DMS79 treated with DMSO at 0.1 percent for 48 hours (cell line): ENCODE measurements around the gene MYRF.

Experiments used
- DNase-seq: peaks from one replicate; lab custom pipeline; 2025; lab: John Stamatoyannopoulos, UW

The MYRF gene

DNA sequence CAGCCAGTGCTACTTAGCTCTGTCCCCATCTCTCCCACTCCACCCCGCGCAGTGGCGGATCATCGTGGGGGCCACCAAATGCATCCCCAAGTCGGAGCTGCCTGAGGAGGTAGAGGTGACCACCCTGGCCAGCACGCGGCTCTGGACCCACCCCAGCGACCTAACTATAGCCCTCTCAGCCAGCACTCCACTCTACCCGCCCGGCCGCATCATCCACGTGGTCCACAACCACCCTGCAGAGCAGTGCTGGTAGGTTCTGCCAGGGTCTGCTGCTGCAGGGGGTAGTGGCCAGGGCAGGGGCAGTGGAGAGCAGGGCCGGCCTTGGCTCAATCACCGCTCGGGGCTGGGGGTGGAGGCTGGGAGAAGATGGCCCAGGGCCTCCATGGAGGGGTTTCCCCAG lies 13.0 kb upstream of the MYRF start:
- DNase-seq: no peak

DNA sequence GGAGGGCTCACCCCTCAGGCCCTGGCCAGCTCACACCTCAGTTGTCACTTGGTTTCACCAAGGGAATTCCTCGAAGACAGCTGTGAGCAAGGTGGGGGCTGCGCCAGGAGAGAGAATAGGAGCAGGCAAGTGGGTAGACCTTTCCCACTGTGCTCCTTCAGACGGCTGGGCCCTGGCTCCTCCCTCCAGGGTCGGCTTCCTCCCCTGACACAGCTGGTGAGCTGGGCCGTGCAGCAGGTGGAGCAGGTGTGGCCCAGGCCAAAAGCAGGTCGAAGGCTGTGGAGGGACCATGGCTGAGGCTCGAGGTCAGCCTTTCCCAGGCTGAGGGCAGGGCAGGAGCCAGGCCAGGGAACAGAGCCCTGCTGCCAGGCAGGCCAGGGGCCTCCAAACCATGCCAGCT lies 12.5 kb upstream of the MYRF start:
- DNase-seq: no peak

GRCh38 chr11:61742391-61742790 lies 10.0 kb upstream of the MYRF start:
- DNase-seq: no peak

DNA sequence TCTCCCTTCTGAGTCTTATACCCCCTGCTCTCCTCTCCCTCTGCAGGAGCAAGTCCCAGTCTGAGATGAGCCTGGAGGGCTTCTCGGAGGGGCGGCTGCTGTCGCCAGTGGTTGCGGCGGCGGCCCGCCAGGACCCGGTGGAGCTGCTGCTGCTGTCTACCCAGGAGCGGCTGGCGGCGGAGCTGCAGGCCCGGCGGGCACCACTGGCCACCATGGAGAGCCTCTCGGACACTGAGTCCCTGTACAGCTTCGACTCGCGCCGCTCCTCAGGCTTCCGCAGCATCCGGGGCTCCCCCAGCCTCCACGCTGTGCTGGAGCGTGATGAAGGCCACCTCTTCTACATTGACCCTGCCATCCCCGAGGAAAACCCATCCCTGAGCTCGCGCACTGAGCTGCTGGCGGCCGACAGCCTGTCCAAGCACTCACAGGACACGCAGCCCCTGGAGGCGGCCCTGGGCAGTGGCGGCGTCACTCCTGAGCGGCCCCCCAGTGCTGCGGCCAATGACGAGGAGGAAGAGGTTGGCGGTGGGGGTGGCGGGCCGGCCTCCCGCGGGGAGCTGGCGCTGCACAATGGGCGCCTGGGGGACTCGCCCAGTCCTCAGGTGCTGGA lies 8.8 kb upstream of the MYRF start:
- DNase-seq: no peak

- no peak for DNase-seq
Measured at GRCh38 chr11:61744181-61744580, 8.3 kb upstream of the MYRF start.

DNA sequence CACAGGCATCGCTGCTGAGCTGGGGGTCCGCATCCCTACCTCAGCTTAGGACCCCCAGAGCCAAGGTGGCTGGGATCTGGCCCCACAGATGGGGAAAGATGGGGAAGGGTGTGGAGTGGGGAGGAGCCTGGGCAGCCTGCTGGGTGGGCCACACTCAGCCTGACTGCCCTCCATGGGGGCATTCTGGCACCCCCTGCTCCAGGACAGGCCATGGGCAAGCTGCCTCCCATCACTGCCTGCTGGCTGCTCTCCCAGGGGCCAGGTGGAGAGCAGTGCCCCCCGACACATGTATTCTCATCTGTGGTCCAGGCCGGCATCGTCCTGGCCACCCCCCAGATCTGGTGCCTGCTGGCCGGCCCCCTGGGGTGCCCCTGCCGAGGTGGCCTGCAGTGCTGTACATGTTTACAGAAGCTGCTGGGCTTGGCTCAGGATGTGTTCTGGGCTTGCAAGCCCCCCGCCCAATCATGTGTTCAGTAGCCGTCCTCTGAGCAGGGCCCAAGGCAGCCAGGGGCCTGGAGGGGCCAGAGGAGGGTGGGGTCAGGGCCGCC lies 7.8 kb upstream of the MYRF start:
- DNase-seq: no peak

DNA sequence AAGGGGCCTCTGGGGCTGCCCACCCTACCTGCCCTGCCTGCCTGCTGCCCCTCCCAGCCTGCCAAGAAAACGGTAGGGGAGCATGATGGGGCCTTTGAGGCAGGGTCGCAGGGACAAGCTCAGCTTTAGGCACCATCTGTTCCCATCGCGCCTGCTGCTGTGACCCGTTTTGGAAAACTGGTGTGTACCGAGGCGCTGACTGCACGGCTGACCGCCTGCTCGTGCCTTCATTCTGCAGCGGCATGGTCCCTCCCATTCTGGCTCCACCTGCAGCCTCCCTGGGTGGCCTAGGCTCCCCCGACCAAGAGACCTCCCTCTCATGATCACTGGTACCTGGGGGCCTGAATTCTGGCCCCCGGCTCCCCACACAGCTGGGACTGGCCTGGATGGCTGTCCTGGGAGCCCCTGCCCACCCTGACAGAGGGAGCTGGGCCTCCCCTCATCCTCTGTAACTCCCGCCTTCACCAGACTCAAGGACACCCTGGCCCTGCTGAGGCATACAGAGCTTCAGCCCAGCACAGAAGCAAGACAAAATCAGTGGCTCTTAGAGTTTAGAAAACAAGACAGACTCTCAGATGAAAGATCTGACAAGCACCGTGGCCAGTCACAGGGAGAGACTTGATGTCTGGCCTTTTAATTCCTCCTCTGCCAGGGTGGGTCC lies 6.5 kb upstream of the MYRF start:
- DNase-seq: no peak

- DNase-seq: no peak
Measured at GRCh38 chr11:61746442-61747191, 5.8 kb upstream of the MYRF start.

DNA sequence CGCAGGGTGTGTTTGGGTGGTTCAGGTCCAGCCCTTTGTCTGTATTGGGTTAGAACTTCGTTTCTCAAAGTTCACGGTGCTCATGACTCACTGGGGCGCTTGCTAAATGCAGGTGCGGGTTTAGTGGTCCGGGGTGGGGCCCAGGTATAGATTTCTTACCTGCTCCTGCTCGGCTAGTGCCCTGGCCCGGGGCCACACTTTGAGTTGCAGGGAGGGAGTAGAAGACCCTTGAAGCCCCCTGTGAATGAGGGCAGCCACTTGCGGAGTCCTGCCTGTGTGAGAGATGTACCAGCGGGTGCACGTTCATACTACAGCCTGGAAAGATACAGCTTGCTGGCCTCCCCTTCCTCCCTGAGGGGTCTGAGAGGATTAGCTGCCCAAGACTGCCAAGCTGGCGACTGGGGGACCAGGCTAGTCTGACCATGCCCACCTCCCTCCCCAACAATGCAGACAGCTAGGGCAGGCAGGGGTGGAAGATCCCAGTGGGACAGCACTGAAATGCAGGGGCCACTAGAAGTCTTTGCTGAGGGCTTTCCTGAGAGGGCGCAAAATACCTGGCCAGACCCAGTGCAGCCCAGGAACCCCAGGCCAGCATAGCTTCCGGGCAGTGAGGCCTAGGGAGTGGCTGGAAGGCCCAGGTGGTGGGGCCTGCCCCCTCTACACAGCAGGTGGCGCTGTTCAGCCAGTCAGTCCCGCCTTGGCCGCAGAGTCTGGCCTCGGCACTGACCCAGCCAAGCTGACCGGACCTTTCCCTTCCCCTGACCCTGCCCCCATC lies 5.1 kb upstream of the MYRF start:
- DNase-seq: no peak

DNA sequence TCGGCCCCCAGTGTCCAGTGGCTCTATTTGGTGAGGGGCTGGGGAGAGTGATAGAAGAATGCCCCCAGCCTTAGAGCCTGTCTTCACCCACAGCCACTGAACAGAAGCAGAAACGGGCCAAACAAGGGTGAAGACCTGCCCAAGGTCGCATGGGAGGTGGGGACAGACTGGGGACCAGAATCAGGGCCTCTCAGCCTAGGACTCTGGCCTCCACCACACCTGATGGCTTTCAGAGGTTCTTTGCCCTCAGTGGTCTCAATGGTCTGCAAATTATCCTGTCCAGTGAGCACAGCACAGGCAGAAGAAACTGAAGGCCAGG lies 4.5 kb upstream of the MYRF start:
- no peak for DNase-seq

GRCh38 chr11:61749591-61750217 lies 2.7 kb upstream of the MYRF start:
- no peak for DNase-seq

DNA sequence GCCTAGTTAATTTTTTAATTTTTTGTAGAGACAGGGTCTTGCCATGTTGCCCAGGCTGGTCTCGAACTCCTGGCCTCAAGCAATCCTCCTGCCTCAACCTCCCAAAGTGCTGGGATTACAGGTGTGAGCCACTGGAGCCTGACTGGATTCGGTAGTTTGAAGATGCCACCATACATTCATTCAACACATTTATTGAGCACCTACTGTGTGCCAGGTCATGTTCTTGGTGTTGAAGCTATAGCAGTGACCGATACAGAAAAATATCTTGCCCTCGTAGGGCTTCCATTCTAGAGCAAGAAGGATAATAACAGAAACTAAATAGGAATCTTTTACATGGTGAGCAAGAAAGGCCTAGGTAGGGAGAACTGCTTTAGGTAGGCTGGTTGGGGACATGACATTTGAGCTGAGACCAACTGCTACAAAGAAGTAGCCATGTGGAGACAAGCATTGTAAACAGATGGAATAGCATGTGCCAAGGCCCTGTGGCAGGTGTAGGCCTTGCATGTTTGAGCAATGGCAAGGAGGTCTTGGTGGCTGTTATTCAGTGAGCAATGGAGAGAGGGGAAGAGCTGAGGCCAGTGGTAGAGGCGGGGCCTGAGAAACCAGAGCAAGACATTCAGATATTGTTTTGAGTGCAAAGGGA lies 1.7 kb upstream of the MYRF start:
- DNase-seq: no peak

GRCh38 chr11:61751384-61751783 lies 1.1 kb upstream of the MYRF start:
- DNase-seq: no peak

- no peak for DNase-seq
Measured at GRCh38 chr11:61752925-61753521, 587 bp downstream of the MYRF start.

DNA sequence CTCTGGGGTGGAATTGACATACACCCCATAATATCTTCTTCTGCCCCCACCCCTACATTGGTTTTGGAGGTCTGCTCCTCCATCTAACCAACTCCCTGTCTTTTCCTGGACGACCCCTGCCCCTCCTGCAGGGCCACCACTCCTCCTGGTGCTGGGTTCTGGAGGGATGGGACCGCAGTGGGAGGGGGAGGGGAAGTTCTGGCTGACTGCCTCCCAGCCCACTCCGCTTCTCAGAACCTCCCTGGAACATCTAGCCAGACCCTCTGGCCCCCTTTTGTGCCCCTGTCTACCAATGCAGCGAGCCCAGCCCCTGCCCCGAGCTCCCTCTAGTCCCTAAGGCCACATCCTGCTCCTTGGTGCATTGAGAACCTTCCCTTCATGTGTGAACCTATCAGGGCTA lies 1.2 kb downstream of the MYRF start:
- no peak for DNase-seq

DNA sequence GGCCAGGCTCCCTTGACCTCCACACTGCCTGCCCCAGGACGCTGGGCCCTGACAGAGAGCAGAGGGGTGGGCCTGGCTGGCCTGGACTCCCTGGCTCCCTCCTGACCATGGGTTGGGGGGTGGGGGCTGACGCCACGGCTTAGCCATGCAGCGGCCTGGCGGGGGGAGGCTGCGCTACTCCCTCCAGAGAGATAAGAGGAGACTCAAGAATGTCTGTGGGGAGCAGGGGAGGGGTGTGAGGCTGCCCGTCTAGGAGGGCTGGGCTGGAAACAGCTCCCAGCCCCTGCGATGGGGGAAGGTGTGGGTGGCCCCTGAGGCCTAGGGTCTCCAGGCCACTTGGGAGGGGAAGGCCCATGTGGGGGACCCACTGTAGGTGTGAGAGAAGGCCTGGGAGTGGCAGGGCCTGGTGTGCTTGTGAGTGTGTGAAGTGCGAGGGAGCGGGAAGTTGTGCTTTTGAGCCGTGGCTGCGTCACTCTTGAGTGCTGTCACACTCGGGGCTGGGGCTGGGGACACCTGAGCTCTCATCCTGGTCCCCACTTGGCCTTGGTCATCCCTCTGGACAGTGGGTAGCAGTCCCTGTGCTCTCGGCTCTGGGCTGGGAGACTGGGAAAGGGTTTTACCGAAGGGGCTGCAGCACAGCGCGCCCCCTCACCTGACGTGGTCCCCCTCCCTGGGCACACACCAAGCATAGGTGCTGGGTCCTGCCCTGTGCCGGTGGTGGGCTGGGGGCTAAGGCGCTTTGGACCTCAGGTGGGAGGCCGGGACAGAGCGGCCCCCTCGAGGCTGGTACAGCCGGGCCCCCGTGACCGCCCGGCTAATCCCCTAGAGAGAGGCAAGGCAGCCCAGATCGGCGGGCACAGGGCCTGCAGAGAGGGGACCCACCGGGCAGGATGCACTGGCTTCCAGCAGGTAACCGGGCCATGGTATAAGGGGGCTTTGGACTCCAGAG lies 2.4 kb downstream of the MYRF start:
- DNase-seq: no peak

- DNase-seq: no peak
Measured at GRCh38 chr11:61756147-61756451, 3.7 kb downstream of the MYRF start.

DNA sequence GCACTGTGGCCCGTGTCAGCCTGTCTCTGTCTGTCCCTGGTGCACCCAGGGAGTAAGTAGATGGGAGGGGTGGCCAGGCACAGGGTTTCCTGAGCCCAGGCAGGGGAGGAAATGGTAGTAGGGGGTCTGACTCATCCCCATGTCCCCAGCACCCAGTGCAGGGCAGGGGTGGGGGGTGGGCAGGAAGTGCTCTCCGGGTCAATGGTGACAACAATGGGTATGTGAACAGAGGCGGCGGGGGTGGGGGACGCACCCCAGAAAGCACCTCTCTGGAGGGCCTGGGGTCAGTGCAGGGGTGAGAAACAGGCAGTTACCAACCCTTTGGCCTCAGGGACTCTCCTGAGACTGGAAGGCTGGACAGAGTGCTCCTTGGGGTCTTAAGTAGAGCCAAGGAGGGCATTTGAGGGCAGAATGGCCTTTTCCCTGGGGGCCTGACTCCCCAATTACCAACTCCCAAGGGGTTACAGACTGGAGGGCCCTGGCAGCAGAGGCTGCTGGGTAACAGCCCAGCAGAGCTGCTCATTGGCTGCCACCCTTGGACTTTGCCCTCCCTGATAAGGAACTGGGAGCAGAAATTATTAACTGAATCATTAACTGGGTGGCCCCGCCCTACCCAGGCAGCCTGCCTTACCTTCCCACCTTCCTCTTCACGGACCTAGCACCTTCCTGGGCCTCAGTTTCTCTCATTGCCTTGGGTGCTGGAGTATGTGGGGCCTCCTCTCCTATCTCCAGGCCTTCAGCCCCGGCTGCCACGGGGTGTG lies 4.2 kb downstream of the MYRF start:
- DNase-seq: no peak

DNA sequence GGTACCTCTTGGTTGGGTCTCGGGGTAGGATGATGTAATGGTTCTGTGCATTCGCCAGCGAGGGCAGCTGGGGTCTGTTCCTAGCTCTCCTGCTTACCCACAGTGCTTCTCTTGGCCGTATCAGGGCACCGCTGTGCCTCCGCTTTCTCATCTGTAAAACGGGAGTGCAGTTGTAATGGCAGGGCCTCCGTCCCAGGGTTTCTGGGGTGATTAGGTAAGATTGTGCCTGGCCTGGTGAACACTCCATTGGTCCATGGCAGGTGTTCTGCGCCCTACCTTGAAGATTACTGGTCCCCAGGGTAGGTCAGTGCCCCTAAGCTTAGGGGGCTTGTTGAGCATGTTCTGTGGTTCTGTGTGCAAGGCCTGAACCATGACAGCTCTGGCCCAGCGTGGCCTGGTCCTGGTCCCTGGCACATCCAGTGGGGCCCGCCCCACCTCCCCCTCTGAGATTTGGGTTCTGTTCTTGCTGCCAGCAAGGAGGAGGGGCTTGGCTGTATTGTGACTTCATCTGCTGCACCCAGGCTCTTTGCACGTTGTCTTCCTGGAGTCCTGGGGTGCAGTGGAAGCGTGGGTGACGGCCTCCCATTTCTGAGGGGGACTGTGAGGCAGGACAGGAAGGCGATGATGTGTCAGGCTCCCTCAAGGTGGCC lies 4.9 kb downstream of the MYRF start:
- DNase-seq: no peak
